Large intestine (tissue), 3 donors: ENCODE data around the gene CDH24. TPM values are rescaled to one million over a fixed set of nuclear protein-coding genes. Genes with fewer than 3 reads are reported as not detected.
"Not testable (repeated sequence)": the region's sequence is repeated elsewhere in the genome, so short reads cannot be mapped to it uniquely, and the experiment has no call there.

ENCODE experiments used
- DNase-seq, 2 donors: peaks; one replicate each; pipeline versions ENCODE4 v3.0.0 to v3.0.0-alpha.2; 2013
- H3K27ac ChIP-seq: one replicate; pipeline ENCODE4 v1.5.1; 2013; ENCODE audit warnings: low read length
- H3K27me3 ChIP-seq: 2 replicates; pipeline ENCODE4 v1.6.1; 2013; ENCODE audit warnings: low read length; ENCODE audit not compliant: control insufficient read depth, insufficient read depth
- H3K36me3 ChIP-seq: 2 replicates; pipeline ENCODE4 v1.6.1; 2013; ENCODE audit warnings: low read length; ENCODE audit not compliant: control insufficient read depth, insufficient read depth
- H3K4me1 ChIP-seq: one replicate; pipeline ENCODE4 v1.6.1; 2013; ENCODE audit warnings: low read length; ENCODE audit not compliant: control insufficient read depth, insufficient read depth
- H3K4me3 ChIP-seq: one replicate; pipeline ENCODE4 v1.5.1; 2013; ENCODE audit warnings: low read length
- H3K9me3 ChIP-seq: one replicate; pipeline ENCODE4 v1.6.1; 2013; ENCODE audit warnings: mild to moderate bottlenecking, low read depth, low read length, moderate library complexity; ENCODE audit not compliant: control insufficient read depth
- WGBS: methylation state at CpG from one replicate; pipeline ENCODE4 v1.1.5; 2013; ENCODE audit warnings: low lambda C conversion rate; ENCODE audit not compliant: insufficient coverage; 5-methylcytosine and 5-hydroxymethylcytosine counted together
- polyA plus RNA-seq: library from polyadenylated mRNA; unstranded; fragments of 120-200 nt; gene quantifications from one replicate; pipeline ENCODE4 v1.2.1, GENCODE V29; 2013

The CDH24 gene
- polyA plus RNA-seq, 1 donor, result 10.5 TPM

- no peaks in the 10 kb centered on the region for H3K9me3 ChIP-seq
- H3K36me3 ChIP-seq, result no peaks in the 10 kb centered on the region
- no peak overlapping the region for H3K27ac ChIP-seq
- DNase-seq, result no peak
- H3K27me3 ChIP-seq, result no peaks in the 10 kb centered on the region
- no peak overlapping the region for H3K4me3 ChIP-seq
- H3K4me1 ChIP-seq, result no peaks in the 10 kb centered on the region
- no CpG with 5 or more reads among the region's 4 CpGs for WGBS
Measured at GRCh38 chr14:23015618-23016017, 41.7 kb downstream of the CDH24 start.

- H3K4me1 ChIP-seq, H3K4me3 ChIP-seq, DNase-seq, H3K36me3 ChIP-seq, H3K27ac ChIP-seq, H3K27me3 ChIP-seq, H3K9me3 ChIP-seq: not testable (repeated sequence)
- WGBS, result 100% methylated on average over 1 of the region's 5 CpGs
Measured at GRCh38 chr14:23013749-23014054, 43.6 kb downstream of the CDH24 start.

DNA sequence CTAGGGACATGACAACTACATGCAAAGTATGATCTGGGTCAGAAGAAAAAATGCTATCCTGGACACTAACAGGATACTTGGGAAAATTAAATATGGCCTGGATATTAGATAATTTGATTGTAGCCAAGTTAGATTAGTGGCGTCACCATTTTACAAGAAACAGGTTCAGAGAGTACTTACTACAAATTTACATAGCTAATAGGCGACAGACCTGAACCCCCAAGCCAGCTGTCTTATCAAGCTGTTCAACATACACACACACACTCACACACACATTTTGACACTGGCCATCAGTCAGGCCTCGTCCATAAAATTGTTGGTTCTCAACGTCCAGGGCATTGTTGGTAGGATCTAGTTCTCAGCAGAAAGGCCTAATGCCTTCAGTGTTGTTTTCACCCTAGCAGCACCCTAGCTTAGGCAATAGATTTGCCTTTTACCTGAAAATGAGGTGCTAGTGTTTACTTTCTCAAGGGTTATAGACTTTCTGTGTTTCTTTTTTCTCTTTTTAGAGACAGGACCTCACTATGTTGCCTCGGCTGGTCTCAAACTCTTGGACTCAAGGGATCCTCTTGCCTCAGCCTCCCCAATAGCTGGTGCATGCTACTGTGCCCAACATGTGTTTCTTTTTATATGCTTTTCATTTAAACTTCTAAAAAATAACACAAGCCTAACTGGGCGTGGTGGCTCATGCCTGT, 44.1 kb downstream of the CDH24 start:
- Histone ChIP-seq H3K9me3 (no peaks in the 10 kb centered on the region), H3K27ac (no peak overlapping the region), H3K4me3 (no peak overlapping the region), H3K4me1 (peaks cover 3% of the 10 kb centered on the region), H3K36me3 (no peaks in the 10 kb centered on the region), H3K27me3 (no peaks in the 10 kb centered on the region)
- WGBS, result no CpG with 5 or more reads among the region's 6 CpGs
- DNase-seq, result no peak

- WGBS, result 10% methylated on average over 2 of the region's 40 CpGs
Measured at GRCh38 chr14:23009939-23010726, 47.2 kb downstream of the CDH24 start, which contains the start of gene C14orf93. TSS of gene C14orf93 (minus strand) at chr14:23010143. CDS start at chr14:22999023, 11,120 bp downstream.

DNA sequence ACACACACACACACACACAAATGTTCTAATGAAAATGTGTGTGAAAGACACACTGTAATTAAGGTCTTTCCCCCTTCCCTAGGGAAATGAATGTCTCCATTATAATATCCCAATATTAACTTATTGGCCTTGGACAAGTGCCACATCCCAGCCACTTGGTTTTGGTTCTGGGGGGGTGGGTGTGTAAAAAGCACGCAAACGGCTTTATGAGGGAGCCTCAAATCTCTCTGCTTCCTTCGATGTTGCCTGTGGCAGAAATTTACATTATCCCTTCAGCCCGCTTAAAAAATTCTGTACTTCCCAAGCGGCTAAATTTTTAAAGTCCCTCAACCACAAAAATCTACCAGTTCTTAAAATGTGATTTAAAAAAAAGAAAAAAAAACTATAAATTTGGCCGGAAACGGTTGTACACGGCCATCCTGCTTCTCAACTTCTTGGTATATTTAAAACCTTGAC, 47.8 kb downstream of the CDH24 start:
- WGBS, result 36% methylated on average over 5 of the region's 8 CpGs
- peak overlapping the region; percentile 82 for H3K27ac ChIP-seq
- H3K4me3 ChIP-seq, result peak overlapping the region; percentile 61
- no peaks in the 10 kb centered on the region for H3K27me3 ChIP-seq
- no peaks in the 10 kb centered on the region for H3K9me3 ChIP-seq
- peaks cover 8% of the 10 kb centered on the region for H3K4me1 ChIP-seq
- DNase-seq, result no peak
- no peaks in the 10 kb centered on the region for H3K36me3 ChIP-seq

More at GRCh38 chr14:23009939-23010726, 47.2 kb downstream of the CDH24 start, which contains the start of gene C14orf93:
- Histone ChIP-seq H3K4me1 (peaks cover 8% of the 10 kb centered on the region), H3K4me3 (peak within 1 kb of the TSS; percentile 61), H3K27me3 (no peaks in the 10 kb centered on the region), H3K9me3 (no peaks in the 10 kb centered on the region), H3K36me3 (no peaks in the 10 kb centered on the region), H3K27ac (peak within 1 kb of the TSS; percentile 82)
- DNase-seq, result peak; percentile 75 to 88

- no CpG with 5 or more reads among the region's 3 CpGs for WGBS
- Histone ChIP-seq H3K36me3 (no peaks in the 10 kb centered on the region), H3K4me1 (peaks cover 8% of the 10 kb centered on the region), H3K27ac (no peak overlapping the region), H3K9me3 (no peaks in the 10 kb centered on the region), H3K4me3 (no peak overlapping the region), H3K27me3 (no peaks in the 10 kb centered on the region)
- DNase-seq, result no peak
Measured at GRCh38 chr14:23008831-23009230, 48.5 kb downstream of the CDH24 start.

DNA sequence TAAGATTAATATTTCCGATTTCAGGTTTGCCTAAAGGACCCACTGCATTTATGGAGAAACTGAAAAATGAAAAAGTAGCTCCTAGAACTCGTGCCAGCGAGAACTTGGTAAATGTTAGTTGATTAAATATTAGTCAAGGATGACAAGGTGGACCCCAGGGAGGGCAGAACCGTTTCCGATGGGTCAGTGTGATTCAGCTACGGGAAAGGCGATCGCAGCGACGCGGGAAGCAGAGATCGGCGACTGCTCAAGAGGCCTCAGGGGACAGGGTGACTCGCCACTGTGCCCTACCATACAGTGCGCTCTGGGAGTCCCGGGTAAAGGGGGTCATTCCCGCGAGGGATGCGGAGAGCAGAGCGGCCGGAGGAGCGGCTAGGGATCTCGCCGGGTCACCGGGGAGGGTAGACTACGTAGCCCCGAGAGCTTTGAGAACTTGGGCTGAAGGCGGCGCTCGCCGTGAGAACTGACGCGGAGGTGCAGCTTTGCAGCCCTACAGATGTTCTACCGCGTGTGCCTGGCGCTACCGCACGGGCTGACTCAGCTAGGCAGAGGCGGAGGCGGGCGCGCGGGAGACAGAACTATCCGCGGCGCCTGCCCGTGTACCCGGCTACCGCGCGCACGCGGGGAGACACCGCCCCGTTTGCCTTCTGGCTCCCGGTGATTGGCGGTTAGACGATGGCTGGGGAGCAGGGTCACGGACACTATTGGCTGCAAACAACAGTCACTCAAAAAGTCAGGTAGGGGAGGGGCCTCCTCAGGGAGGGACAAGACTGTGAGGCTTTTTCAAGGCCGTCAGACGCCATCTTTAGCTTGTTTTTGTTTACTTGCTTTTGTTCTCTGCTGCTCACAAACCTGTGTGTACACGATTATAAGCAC, 50.5 kb downstream of the CDH24 start:
- 0% methylated on average over 1 of the region's 62 CpGs for WGBS
- Histone ChIP-seq H3K4me1 (peaks cover 8% of the 10 kb centered on the region), H3K36me3 (no peaks in the 10 kb centered on the region), H3K4me3 (peak overlapping the region; percentile 66), H3K27ac (peak overlapping the region; percentile 88), H3K9me3 (no peaks in the 10 kb centered on the region), H3K27me3 (no peaks in the 10 kb centered on the region)
- DNase-seq, result peak; percentile 98 to 99

DNA sequence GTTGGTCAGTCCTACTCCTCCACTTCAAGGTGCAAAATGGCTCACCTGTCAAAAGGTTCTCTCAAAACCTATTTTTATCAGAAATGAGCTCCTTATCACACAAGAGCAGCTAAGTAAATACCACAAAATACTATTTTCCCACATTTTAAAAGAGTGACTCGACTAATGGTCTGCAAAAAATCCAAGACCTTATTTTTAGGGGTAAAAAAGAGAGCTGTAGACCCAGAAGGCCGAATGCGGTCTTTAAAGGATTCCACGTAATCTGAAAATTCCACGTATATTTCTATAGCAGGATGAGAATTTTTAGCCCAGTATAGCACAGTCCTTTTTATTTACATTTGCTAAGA, 51.2 kb downstream of the CDH24 start:
- no peaks in the 10 kb centered on the region for H3K9me3 ChIP-seq
- H3K27me3 ChIP-seq, result no peaks in the 10 kb centered on the region
- DNase-seq, result no peak
- no peaks in the 10 kb centered on the region for H3K36me3 ChIP-seq
- peak overlapping the region; percentile 66 for H3K4me3 ChIP-seq
- H3K27ac ChIP-seq, result peak overlapping the region; percentile 88
- 80% methylated on average over 2 of the region's 5 CpGs for WGBS
- peaks cover 8% of the 10 kb centered on the region for H3K4me1 ChIP-seq

GRCh38 chr14:23005451-23006187, 51.7 kb downstream of the CDH24 start:
- no peaks in the 10 kb centered on the region for H3K27me3 ChIP-seq
- H3K4me3 ChIP-seq, result peak overlapping the region; percentile 66
- H3K9me3 ChIP-seq, result no peaks in the 10 kb centered on the region
- 0% methylated on average over 1 of the region's 3 CpGs for WGBS
- H3K36me3 ChIP-seq, result no peaks in the 10 kb centered on the region
- peak overlapping the region; percentile 88 for H3K27ac ChIP-seq
- no peak for DNase-seq
- peaks cover 8% of the 10 kb centered on the region for H3K4me1 ChIP-seq

DNA sequence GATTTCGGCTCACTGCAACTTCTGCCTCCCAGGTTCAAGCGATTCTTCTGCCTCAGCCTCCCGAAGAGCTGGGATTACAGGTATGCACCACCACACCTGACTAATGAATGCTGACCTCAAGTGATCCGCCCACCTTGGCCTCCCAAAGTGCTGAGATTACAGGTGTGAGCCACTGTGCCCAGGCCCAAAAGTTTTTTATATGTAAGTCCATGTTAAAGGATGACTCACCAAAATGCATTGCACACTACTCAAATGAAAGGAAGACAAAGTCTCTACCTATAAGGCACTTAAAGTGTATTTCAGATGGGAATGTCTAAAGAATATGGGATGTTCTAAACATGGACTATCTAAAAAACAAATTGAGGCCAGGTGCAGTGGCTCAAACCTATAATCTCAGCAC, 53.0 kb downstream of the CDH24 start:
- not testable (repeated sequence) for H3K4me1 ChIP-seq, H3K27me3 ChIP-seq, H3K9me3 ChIP-seq, H3K27ac ChIP-seq, H3K36me3 ChIP-seq, DNase-seq, H3K4me3 ChIP-seq
- no CpG with 5 or more reads among the region's 4 CpGs for WGBS
